GM19099 (cell line): Measurements from ENCODE around the gene LRIG1.

ENCODE experiments used
- POLR2A ChIP-seq: IDR thresholded peaks from 3 replicates; pipeline ENCODE4 v1.6.1; 2011; ENCODE audit warnings: low read depth; ENCODE audit not compliant: insufficient read length; ENCODE audit errors: extremely low read depth

The LRIG1 gene

DNA sequence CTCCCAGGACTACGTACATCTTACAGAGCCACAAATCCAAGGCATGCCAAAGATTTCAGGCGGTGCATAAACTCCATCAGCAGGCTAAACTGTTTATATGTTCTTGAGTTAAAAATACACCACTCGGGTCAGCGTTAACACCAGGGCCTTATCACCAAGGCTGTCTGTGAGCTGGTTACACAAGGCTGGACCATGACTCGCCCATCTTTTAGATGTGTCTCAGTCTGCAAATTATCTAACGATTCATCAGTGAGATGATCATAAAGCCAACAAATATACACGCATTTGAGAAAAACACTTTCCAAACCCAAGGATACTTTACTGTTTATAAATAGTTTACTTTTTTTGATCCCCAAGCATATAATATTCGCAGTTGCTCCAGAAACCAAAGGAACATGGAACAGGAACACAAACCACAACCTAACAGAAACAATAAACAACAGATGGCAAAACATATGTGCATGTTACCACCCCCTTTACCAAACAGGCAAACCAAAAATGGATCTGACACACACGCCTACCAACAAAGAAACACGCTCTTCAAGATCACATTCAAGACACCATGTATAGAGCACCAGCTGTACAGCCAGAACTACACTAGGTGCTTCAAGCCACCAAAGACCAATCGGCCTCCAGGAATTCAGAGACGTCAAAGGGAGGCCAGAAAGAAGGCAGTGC is 15.4 kb downstream of the LRIG1 start:
- no peak for TF ChIP-seq POLR2A

GRCh38 chr3:66484106-66484844 is 16.5 kb downstream of the LRIG1 start:
- no peak for TF ChIP-seq POLR2A

GRCh38 chr3:66483409-66483906 is 17.4 kb downstream of the LRIG1 start:
- no peak for TF ChIP-seq POLR2A

GRCh38 chr3:66483006-66483405 is 17.8 kb downstream of the LRIG1 start:
- no peak for TF ChIP-seq POLR2A

DNA sequence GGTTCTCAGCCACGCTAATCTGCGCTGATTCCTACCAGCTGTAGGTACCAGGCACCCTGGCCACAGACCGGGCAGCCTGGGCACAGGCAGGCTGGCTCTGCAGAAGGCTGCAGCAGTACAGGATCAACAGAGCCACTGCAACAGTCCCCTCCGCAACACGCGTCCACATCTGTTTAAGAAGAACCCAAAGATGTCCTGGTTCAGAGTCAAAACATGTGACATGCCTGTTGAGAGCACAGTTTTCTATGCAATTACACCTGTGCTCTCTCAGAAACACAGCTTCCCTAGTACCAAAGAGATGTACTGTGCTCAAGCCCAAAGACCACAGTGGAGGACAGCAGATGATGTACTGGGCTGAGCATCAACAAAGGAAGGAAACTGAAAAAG is 18.8 kb downstream of the LRIG1 start:
- TF ChIP-seq POLR2A = no peak

GRCh38 chr3:66481071-66482017 is 19.5 kb downstream of the LRIG1 start:
- no peak for TF ChIP-seq POLR2A

DNA sequence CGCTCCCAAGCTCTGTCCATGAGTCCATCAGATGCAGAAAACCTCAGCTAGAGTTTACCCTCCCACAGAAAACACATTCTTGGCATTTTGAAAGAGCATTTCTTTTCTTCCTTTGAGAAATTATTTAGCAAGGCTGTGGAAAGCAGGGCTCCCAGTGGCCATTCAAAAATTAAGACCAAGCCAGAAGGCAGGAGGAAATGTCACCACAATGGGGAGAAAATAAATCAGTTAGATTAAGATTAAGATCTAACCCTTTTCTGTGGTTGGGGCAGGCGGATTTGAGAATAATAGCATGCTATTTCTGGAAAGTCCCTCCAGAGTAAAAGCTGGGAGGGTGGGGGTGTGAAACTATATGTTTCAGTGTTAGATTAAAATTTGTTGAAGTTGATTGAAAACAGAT is 20.2 kb downstream of the LRIG1 start:
- TF ChIP-seq POLR2A = no peak

- TF ChIP-seq POLR2A = no peak
Observed at GRCh38 chr3:66479532-66479947, 21.3 kb downstream of the LRIG1 start.

DNA sequence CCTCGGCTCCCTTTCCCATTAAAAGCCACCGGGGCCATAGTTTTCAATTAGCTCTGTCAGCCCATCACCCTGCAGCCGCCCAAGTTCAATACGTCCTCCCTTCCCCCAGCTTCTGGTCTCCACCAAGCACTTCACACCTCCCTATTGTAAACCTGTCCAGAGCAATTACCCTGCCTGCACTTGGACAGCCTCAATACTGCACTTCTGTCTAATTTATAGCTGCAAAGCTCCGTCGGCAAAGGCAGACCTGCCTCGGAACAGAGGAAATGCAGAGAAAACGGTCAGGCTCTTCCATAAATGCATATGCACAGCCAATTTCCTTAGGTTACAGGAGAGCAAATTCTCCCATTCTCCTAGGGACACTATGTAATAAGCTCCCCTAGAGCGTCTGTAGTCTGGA is 21.9 kb downstream of the LRIG1 start:
- no peak for TF ChIP-seq POLR2A

DNA sequence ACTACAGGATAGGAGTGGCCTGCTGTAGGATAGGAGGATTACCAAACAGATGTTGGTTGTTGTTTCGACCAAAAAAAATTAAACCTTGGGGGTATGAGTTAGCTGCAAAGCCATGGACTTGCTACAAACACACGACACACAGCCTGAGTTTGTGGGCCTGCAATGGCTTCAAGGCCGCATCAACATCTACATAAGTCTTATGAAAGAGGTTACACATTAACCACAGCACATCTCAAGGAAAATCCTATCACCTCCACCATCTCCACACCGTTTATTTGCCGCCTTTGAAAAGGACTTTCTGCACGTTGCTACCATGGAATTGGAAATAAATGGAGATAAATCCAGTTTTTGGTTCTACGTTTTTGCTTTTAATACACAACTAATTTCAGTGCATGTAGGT is 23.0 kb downstream of the LRIG1 start:
- no peak for TF ChIP-seq POLR2A

- TF ChIP-seq POLR2A = no peak
Observed at GRCh38 chr3:66476852-66477381, 23.9 kb downstream of the LRIG1 start.

DNA sequence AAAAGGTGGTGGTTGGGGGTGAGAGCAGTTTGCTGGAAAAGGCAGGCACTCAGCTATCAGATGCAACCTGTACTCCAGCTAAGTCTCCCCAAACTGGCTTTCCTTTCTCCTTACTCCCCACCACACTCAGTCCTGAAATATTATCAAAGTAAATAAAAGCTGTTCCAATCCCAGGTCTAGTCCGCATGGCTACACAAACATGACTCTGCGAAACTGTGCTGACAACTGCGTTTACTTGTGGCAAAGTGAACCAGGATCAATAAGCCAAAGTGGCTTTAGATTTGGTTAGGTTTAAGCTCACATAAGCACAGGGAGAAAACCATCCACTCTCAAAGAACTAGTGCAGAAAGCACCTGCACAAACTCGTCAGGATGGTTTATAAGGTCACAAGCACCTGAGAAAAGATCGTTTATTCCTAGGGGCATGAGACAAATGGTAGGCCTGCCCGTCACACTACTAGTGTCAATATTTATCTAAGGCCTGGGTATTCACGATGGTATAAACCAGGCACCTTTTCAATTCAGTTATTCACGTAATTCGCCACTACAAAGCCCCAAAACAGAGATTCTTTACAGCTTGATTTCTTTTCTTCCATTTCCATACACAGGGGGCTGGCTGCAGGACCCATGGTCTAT is 25.3 kb downstream of the LRIG1 start:
- no peak for TF ChIP-seq POLR2A

DNA sequence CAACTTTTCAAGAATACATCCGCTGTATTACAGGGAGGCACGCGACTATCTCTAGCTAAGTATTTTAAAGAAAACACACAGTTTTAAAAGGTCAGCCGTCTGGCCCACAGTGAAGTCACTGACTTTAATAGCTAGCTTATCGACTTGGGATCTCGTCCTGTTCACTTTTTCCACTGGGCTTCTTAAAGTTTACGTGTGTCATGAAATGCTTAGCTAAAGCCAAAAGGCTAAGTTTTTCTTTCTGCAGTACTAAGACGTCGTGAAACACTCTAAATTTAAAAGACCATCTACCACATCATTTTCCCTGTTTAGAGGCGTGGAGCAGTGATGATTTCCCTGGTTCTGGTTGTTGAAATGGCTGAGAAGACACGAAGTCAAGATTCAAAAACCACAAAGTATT is 27.1 kb downstream of the LRIG1 start:
- TF ChIP-seq POLR2A = no peak

DNA sequence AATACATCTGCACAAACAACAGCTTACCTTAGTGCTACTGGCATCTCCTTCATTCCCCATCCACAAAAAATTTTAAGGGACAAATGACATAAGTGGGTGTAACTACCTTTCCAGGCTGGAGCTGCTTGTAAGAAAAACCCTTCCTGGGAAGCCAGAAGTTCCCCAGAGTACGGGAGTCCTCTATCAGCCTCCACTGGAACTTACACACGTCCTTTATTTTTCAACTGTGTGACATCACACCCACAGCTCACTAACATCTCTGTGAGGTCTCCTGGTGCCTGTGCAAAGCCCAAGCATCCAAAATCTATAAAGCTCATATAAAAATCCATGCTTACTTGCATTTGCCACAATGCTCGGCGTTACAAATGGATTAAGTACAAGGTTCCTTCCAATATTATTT is 27.6 kb downstream of the LRIG1 start:
- TF ChIP-seq POLR2A = no peak
